Measurements from ENCODE around the gene PTPN4. TPM values are rescaled to one million over a fixed set of nuclear protein-coding genes. Genes with fewer than 3 reads are reported as not detected.

PTPN4 gene
- total and polyA plus RNA-seq, 2 experiments from 2014 or later, result 41.6 to 90.4 TPM

- TF ChIP-seq ZNF462 (CRISPR knock-in tag; IDR thresholded peaks at IDR 0.05) (no peak), STAT1 (IDR thresholded peaks at IDR 0.05; ENCODE audit: unreplicated experiment) (no peak), POLR2AphosphoS5 (IDR thresholded peaks at IDR 0.05; ENCODE audit: low read depth) (no peak), CREB1 (CRISPR knock-in tag; IDR thresholded peaks at IDR 0.05; ENCODE audit: low read depth) (no peak), CTCF (conservative IDR thresholded peaks at IDR 0.05; ENCODE audit: low read depth in 2 of 2) (no peak), JUNB (IDR thresholded peaks at IDR 0.05; ENCODE audit: unreplicated experiment) (no peak)
- TF ChIP-seq, protein P1, sequence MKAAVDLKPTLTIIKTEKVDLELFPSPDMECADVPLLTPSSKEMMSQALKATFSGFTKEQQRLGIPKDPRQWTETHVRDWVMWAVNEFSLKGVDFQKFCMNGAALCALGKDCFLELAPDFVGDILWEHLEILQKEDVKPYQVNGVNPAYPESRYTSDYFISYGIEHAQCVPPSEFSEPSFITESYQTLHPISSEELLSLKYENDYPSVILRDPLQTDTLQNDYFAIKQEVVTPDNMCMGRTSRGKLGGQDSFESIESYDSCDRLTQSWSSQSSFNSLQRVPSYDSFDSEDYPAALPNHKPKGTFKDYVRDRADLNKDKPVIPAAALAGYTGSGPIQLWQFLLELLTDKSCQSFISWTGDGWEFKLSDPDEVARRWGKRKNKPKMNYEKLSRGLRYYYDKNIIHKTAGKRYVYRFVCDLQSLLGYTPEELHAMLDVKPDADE (IDR thresholded peaks at IDR 0.05), result no peak
Observed at GRCh38 chr2:119862127-119862889, 102.6 kb downstream of the PTPN4 start (continued).

Data from GM23338 (cell line).